Inferior parietal cortex (tissue), 1 donor: ENCODE measurements around the gene THSD4.

ENCODE experiments used
- DNase-seq: peaks from one replicate; pipeline ENCODE4 v3.0.0-alpha.2; 2016; ENCODE audit errors: extremely low spot score

THSD4 gene

DNA sequence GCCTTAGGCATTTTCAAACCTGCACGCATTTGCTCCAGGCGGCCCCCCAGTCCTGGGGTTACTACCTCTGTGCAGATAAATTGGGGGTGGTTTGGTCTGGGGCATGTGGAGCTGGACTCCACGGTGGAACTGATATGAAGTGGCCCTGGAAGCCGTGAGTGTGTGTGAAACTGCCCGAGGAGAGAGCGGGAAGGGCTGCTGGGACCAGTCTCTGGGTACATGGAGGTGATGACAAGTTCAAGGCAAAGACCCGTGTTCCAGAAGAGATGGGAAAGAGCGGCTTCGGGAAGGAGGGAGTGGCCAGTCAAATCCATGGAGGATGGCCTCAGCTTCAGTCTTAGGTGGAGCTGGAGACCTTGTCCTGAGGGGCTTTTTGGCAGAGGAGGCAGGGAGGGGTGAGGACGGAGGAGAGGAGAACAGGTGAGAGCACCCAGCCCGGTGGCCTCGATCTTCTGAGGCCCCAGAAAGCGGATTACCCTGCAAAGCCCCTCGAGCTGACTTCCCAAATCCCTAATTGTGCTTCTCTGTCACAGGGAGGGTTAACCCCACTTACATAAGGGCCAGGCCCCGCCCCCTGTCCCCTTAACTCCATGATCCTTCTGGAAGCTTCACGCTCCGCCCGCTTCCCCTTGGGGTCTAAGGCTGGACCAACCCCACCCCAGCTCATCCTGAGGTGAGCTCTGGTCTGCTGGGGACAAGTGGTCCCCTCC lies 693.2 kb downstream of the THSD4 start:
- DNase-seq, result no peak

DNA sequence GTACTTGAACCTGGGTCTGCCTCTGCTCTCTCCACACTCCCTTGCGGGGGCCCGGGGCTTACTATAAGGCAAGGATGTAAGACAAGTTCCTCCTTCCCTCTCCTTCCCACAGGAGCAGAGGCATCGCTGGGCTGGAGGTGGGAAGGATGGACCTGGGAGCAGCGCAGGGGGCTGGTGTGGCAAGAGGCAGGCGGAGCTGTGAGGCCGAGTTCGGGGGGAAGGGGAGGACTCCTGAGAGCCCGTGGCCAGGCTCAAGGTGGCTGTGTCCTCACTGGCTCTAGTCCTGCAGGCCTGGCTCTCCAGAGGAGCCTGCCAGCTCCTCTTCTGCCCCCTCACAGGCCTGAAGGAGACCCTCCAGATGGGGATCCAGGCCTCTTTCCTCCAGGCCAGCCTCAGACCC lies 694.1 kb downstream of the THSD4 start:
- no peak for DNase-seq

- no peak for DNase-seq
These were observed 695.2 kb downstream of the THSD4 start, which contains the start of gene NR2E3 for GRCh38 chr15:71810256-71811035. Gene NR2E3 (plus strand): TSS chr15:71810554. CDS start chr15:71810744, 190 bp downstream.

GRCh38 chr15:71811036-71811736 lies 695.9 kb downstream of the THSD4 start:
- no peak for DNase-seq

DNA sequence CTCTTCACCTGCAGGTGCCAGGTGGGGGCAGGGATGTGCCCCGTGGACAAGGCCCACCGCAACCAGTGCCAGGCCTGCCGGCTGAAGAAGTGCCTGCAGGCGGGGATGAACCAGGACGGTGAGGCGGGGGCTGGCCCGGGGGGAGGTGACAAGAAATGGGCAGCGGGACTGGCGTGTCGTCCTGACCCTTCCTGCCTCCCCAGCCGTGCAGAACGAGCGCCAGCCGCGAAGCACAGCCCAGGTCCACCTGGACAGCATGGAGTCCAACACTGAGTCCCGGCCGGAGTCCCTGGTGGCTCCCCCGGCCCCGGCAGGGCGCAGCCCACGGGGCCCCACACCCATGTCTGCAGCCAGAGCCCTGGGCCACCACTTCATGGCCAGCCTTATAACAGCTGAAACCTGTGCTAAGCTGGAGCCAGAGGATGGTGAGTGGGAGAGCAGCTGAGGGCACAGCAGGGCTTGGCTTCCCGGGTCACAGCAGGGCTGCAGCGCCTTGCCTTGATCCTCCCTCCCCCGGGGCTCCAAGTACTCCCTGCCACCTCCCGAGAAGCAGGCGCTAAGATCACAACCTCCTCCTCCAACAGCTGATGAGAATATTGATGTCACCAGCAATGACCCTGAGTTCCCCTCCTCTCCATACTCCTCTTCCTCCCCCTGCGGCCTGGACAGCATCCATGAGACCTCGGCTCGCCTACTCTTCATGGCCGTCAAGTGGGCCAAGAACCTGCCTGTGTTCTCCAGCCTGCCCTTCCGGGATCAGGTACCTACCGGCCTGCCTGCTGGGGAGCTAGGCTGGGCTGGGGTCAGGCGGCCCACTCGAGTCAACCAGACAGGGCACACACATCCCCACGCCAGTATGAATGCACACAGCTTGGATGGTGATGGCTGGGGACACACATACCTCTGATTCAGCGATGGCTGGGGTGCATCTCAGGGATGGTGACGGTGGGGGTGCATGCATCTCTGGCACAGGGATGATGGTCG lies 696.8 kb downstream of the THSD4 start:
- no peak for DNase-seq

DNA sequence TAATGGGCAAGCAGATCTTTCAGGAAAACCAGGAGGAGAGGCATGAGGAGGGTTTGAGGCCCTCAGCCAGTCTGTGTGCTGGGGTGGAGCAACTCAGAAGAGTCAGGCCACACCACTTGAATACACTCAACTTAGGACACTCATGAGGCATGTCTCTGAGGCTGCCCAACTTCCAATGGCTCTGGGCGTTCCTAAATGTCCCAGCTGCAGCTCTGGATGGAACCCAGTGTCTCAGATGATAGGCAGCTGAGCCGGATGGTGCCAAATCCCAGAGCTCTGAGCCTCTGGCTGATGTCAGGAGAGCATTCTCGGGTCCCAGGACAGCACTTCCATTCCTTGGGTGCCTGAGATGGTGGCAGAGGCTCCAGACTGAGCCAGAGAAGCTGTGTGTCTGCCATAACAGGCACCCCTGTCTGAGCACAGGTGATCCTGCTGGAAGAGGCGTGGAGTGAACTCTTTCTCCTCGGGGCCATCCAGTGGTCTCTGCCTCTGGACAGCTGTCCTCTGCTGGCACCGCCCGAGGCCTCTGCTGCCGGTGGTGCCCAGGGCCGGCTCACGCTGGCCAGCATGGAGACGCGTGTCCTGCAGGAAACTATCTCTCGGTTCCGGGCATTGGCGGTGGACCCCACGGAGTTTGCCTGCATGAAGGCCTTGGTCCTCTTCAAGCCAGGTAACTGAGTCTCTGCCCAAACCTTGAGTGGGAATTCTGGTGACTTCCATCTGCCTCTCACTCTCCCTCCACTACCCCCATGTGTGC lies 697.9 kb downstream of the THSD4 start:
- DNase-seq, result no peak

GRCh38 chr15:71813723-71814470 lies 698.6 kb downstream of the THSD4 start:
- no peak for DNase-seq

- DNase-seq, result no peak
These were observed 700.0 kb downstream of the THSD4 start for GRCh38 chr15:71815301-71815700.

- no peak for DNase-seq
These were observed 702.1 kb downstream of the THSD4 start for GRCh38 chr15:71817351-71817750.

- no peak for DNase-seq
These were observed 704.9 kb downstream of the THSD4 start for GRCh38 chr15:71820127-71820526.

- no peak for DNase-seq
These were observed 706.4 kb downstream of the THSD4 start for GRCh38 chr15:71821547-71822129.

DNA sequence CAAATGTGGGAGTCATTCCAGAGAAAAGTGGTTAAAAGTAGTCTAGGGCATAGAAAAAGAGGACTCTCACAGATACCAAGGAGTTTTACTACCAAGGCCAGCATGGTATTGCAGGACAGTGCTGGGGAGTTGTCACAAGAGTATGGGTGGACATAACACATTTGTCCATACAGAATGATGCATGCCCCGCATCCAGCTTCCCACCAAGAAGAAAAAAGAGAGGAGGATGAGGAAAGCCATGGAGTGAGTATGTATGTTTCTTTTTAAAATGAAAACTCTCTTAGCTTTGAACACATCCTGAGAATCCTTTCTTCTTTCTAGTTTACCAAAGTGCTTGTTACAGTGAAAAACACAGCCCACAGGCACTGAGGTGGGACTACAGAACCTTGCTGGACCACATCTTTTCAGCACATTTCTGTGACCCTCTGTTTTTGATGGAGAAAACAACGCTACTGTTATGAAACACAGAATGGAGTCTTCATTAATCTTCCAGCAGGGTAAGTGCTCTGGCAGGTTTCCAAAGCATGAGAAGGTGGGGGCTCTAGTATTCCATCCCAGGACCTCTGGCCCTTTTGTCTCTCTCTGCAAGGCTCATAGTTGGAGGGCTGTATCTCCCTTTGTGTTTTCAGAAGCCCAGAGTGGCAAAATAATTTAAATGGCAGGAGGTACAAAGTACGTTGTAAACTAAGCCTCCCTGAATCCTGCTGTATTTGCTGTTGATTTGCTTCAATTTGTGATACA lies 707.8 kb downstream of the THSD4 start:
- DNase-seq, result no peak

GRCh38 chr15:71823801-71824200 lies 708.5 kb downstream of the THSD4 start:
- no peak for DNase-seq

DNA sequence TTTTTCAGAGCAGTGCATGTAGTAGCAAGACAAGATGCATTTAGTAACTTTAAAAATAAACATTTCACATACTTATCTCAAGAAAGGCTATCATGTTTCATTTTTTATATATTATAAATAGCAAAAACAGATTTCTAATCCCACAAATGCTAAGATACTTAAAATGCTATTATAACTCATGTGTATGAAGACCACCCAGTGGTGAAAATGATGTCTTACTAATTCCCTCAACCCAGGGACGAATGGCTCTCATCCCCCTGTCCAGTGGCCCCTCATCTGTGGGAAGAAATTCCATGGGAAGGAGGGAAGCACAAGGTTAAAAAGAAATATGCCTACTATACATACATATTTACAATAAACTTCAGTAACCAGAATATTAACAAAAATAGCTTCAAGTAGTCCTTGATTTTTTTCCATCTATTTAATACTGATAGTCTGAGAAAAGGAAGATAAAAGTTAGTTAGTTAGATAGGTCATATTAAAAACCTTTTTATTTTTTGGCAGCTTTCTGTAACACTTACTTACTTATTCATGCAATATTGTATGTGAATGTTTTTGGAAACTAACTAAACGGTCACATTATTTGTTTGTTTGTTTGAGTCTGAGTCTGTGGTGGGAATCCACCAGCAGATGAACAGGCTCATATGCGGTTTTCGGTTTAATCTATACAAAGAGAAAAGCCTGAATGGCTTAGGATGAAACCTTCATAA lies 709.9 kb downstream of the THSD4 start:
- DNase-seq, result no peak

GRCh38 chr15:71826196-71826595 lies 710.9 kb downstream of the THSD4 start:
- no peak for DNase-seq

DNA sequence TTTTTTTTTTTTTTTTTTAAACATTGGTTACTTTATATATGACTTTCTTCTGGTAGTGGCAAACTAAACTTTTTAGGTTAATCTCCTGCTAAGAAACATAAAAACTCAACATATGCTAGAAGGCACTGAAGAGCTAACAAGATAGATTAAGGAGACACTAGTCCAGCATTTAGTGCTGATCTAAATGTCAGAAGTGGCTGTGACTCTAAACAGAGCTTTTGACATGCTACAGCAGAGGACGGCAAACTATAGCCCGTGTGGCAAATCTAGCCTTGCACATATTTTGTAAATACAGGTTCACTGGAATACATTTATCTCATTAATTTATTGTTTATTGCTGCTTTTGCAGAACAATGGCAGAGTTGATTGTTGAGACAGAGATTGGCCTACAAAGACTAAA lies 715.7 kb downstream of the THSD4 start:
- DNase-seq, result no peak
